A549 (cell line): ENCODE data around the gene EXOC6.

Experiments used
- CTCF ChIP-seq: fragments of >200 bp; sonication (Bioruptor Twin); formaldehyde crosslinking; IDR thresholded peaks from 3 replicates; pipeline ENCODE4 v1.5.1; 2016
- MAZ ChIP-seq: fragments of 150-350 bp; IDR thresholded peaks from 2 replicates; pipeline ENCODE4 v1.6.1; 2014; ENCODE audit warnings: antibody characterized with exemption, low read depth, low read length, borderline replicate concordance
- POLR2A ChIP-seq: IDR thresholded peaks from 2 replicates; pipeline ENCODE4 v1.6.1; 2012; ENCODE audit warnings: mild to moderate bottlenecking, low read length
- POLR2AphosphoS2 ChIP-seq: conservative IDR thresholded peaks from 2 replicates; pipeline ENCODE4 v1.6.1; 2012; ENCODE audit warnings: low read length, improper control_type of control experiment, inconsistent platforms
- ZNF302 ChIP-seq: fragments of 250-450 bp; sonication (Bioruptor Pico); IDR thresholded peaks from 2 replicates; pipeline ENCODE4 v1.9.0; 2021; ENCODE audit warnings: inconsistent platforms, mild to moderate bottlenecking, moderate library complexity

- TF ChIP-seq CTCF (no peak), POLR2A (no peak), MAZ (no peak), POLR2AphosphoS2 (no peak), ZNF302 (CRISPR knock-in tag) (no peak)
These were observed 19.1 kb upstream of the EXOC6 start for GRCh38 chr10:92829042-92829785.
